ENCODE data around the gene ARMCX1.
A peak's percentile ranks its signal among the peaks of the same experiment; 100 is the strongest.
"Not testable (repeated sequence)": the region's sequence is repeated elsewhere in the genome, so short reads cannot be mapped to it uniquely, and the experiment has no call there.

ARMCX1 gene

DNA sequence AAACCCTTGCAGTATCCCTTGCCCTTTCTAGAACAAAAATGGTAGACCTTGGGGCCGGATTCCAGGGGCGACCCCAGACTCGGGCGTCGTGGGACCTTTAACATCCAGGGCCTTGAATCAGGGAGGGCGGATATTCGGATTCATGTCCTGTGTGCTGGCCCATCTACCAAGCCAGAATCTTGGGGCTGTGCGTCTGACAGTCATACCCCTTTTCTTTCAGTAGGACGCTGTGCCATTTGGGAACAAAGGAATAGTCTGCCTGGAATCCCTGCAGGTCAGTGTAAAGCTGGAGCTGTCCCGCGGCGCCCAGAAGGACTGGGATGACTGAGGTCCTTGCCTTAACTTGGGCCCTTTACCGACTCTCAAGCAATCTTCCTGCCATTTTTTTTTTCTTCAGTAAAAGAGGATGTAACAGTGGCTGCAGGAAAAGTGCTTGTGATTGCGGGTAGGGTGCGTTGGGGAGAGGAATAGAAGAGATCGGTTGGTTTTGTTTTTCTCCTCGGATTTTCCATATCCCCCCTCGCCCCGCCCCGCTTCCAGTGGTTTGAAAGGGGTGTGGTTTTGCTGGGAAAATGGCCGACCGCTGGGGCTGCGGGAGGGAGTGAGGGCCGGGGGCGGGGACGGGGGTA is 518 bp downstream of the ARMCX1 start:
- Histone ChIP-seq H3K36me3 (no peaks in the 10 kb centered on the region), H3K27ac (no peak overlapping the region), H3K9me3 (ENCODE audit: severe bottlenecking) (no peaks in the 10 kb centered on the region), H3K27me3 (ENCODE audit: insufficient read depth, low read depth, severe bottlenecking) (peaks cover 56% of the 10 kb centered on the region), H3K4me3 (ENCODE audit: low read depth, low read length) (no peak overlapping the region)
- no peak for DNase-seq
- TF ChIP-seq, protein P1, sequence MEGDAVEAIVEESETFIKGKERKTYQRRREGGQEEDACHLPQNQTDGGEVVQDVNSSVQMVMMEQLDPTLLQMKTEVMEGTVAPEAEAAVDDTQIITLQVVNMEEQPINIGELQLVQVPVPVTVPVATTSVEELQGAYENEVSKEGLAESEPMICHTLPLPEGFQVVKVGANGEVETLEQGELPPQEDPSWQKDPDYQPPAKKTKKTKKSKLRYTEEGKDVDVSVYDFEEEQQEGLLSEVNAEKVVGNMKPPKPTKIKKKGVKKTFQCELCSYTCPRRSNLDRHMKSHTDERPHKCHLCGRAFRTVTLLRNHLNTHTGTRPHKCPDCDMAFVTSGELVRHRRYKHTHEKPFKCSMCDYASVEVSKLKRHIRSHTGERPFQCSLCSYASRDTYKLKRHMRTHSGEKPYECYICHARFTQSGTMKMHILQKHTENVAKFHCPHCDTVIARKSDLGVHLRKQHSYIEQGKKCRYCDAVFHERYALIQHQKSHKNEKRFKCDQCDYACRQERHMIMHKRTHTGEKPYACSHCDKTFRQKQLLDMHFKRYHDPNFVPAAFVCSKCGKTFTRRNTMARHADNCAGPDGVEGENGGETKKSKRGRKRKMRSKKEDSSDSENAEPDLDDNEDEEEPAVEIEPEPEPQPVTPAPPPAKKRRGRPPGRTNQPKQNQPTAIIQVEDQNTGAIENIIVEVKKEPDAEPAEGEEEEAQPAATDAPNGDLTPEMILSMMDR (IDR thresholded peaks at IDR 0.05; ENCODE audit: low read depth, low read length), result no peak

DNA sequence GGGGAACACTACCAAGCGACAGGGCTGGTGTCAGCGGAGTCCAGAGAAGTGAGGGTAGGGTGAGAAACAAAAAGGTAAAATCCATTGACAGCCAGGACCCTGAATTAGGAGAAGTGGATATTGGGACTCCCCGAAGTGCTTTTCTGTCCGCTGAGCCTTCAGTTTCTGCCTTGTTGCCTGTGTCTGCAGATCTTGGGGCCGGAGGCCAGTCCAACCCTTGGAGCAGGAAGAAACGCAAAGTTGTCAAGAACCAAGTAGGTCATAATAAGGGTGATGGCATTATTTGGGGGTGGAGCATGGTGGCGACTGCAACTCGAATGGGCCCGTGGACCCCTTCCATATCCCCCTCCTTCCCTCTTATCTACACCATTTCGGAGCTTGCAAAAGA is 1.0 kb downstream of the ARMCX1 start:
- H3K27ac ChIP-seq, result no peak overlapping the region
- H3K9me3 ChIP-seq (ENCODE audit: severe bottlenecking), result no peaks in the 10 kb centered on the region
- H3K36me3 ChIP-seq, result no peaks in the 10 kb centered on the region
- DNase-seq, result no peak
- TF ChIP-seq, protein P1 (IDR thresholded peaks at IDR 0.05; ENCODE audit: low read depth, low read length), result no peak
- peaks cover 56% of the 10 kb centered on the region for H3K27me3 ChIP-seq (ENCODE audit: insufficient read depth, low read depth, severe bottlenecking)
- no peak overlapping the region for H3K4me3 ChIP-seq (ENCODE audit: low read depth, low read length)

DNA sequence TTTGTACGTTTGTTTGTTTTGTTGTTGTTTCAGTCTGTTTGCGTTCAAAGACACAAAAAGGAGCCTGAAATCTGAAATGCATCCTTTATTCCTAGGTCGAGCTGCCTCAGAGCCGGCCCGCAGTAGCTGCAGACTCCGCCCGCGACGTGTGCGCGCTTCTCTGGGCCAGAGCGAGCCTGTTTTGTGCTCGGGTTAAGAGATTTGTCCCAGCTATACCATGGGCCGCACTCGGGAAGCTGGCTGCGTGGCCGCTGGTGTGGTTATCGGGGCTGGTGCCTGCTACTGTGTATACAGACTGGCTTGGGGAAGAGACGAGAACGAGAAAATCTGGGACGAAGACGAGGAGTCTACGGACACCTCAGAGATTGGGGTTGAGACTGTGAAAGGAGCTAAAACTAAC is 2.4 kb downstream of the ARMCX1 start:
- Histone ChIP-seq H3K4me3 (ENCODE audit: low read depth, low read length) (no peak overlapping the region), H3K27me3 (ENCODE audit: insufficient read depth, low read depth, severe bottlenecking) (peaks cover 51% of the 10 kb centered on the region), H3K36me3 (no peaks in the 10 kb centered on the region), H3K9me3 (ENCODE audit: severe bottlenecking) (no peaks in the 10 kb centered on the region), H3K27ac (no peak overlapping the region)
- no peak for DNase-seq
- TF ChIP-seq, protein P1 (IDR thresholded peaks at IDR 0.05; ENCODE audit: low read depth, low read length), result no peak

DNA sequence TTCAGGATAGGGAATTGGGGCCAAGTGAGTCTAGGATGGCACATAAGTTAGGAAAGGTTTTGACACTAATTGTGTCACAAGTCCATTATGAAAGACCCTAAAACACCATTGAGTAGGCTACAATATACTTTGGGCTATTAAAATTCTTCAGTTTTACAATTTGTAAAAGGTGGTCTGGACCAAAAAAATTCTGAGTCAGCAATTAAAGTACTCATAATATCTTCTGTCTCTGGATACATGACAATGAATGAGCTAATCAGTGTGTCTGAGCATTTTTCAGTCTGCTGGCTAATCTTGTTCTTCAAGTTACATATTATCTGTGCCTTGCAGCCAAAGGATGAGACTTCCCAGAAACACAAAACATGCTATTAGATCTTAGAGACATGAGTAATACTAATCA is 14.3 kb downstream of the ARMCX1 start:
- TF ChIP-seq, protein P1 (IDR thresholded peaks at IDR 0.05; ENCODE audit: low read depth, low read length), result no peak
- no peak for DNase-seq
- Histone ChIP-seq H3K4me3 (ENCODE audit: low read depth, low read length) (no peak overlapping the region), H3K36me3 (no peaks in the 10 kb centered on the region), H3K27ac (no peak overlapping the region), H3K27me3 (ENCODE audit: insufficient read depth, low read depth, severe bottlenecking) (peaks cover 25% of the 10 kb centered on the region), H3K9me3 (ENCODE audit: severe bottlenecking) (no peaks in the 10 kb centered on the region)

DNA sequence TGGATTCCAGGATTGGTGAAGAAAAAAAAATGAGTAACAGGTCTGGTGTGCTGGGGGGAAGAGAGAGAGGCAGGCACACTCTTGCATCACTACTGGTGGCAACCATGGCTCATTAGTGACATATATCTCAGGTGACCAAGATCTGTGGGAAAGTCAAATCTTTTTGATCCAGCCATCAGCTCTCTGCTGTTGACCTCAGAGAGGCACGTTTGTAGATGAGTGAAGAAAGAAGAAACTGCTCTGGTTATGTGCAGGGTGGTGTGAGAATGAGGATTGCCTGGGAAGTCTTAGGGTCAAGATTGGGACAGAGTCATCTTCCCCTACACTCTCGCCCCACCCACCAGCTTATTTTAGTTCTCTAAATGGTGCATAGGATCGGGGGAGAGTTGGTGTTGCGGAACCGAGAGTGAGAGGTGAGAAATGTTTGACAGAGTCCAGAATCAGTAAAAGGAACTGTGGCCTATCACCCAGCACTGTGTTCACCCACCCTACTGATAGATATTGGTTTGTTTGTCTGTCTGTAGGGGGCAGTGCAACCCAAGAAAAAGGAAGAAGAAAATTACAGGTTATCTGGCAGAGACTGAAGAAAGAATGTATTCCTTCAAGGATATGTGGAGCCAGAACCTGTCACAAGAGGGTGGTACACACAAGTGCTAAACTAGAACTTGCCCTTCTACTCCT is 45.5 kb downstream of the ARMCX1 start:
- no peak overlapping the region for H3K4me3 ChIP-seq (ENCODE audit: low read depth, low read length)
- no peaks in the 10 kb centered on the region for H3K9me3 ChIP-seq (ENCODE audit: severe bottlenecking)
- no peak overlapping the region for H3K27ac ChIP-seq
- peaks cover 39% of the 10 kb centered on the region for H3K27me3 ChIP-seq (ENCODE audit: insufficient read depth, low read depth, severe bottlenecking)
- peak; percentile 27 for DNase-seq
- no peaks in the 10 kb centered on the region for H3K36me3 ChIP-seq
- TF ChIP-seq, protein P1 (IDR thresholded peaks at IDR 0.05; ENCODE audit: low read depth, low read length), result peak; percentile 28; the same call in 1 of the 2 replicates

DNA sequence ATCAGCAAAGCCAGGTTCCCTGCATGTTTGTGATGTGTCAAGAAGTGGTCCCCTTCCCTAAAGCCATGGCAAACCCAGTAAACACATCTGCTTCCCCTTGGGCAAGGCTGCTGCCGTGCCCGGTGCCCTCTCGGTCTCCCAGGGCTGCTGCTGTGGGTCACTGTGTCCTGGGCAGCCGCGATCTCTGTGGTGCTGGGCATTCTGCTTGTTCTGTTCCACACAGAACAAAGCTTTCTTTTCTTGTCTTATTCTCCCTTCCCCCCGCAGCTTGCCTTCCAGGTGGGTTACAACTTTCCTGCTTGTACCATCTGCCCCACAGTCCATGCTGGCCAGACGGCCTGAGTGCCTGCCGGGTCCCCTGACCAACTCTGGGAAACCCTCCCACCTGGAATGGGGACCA is 49.2 kb downstream of the ARMCX1 start:
- H3K36me3 ChIP-seq; DNase-seq; H3K27ac ChIP-seq; H3K4me3 ChIP-seq (ENCODE audit: low read depth, low read length); H3K9me3 ChIP-seq (ENCODE audit: severe bottlenecking): not testable (repeated sequence)
- H3K27me3 ChIP-seq (ENCODE audit: insufficient read depth, low read depth, severe bottlenecking), result peaks cover 27% of the 10 kb centered on the region
